Measurements from ENCODE around the gene POLK.

- TF ChIP-seq CTCF (conservative IDR thresholded peaks at IDR 0.05; ENCODE audit: low read length), result no peak
- no peak for TF ChIP-seq EZH2phosphoT487 (IDR thresholded peaks at IDR 0.05; ENCODE audit: borderline replicate concordance)
These were observed 12.9 kb downstream of the POLK start for GRCh38 chr5:75524591-75524990.
